Hindlimb muscle (tissue), 1 donor: ENCODE results near the gene KCTD21. TPM values are rescaled to one million over a fixed set of nuclear protein-coding genes. Genes with fewer than 3 reads are reported as not detected.
"Not testable (repeated sequence)": the region's sequence is repeated elsewhere in the genome, so short reads cannot be mapped to it uniquely, and the experiment has no call there.

ENCODE experiments used
- DNase-seq: peaks from one replicate; pipeline ENCODE4 v3.0.0-alpha.2; 2013
- polyA plus RNA-seq: library from polyadenylated mRNA; unstranded; fragments of 120-200 nt; gene quantifications from one replicate; pipeline ENCODE4 v1.2.1, GENCODE V29; 2013; ENCODE audit not compliant: insufficient read length

Gene KCTD21
- 8.2 TPM for polyA plus RNA-seq

DNA sequence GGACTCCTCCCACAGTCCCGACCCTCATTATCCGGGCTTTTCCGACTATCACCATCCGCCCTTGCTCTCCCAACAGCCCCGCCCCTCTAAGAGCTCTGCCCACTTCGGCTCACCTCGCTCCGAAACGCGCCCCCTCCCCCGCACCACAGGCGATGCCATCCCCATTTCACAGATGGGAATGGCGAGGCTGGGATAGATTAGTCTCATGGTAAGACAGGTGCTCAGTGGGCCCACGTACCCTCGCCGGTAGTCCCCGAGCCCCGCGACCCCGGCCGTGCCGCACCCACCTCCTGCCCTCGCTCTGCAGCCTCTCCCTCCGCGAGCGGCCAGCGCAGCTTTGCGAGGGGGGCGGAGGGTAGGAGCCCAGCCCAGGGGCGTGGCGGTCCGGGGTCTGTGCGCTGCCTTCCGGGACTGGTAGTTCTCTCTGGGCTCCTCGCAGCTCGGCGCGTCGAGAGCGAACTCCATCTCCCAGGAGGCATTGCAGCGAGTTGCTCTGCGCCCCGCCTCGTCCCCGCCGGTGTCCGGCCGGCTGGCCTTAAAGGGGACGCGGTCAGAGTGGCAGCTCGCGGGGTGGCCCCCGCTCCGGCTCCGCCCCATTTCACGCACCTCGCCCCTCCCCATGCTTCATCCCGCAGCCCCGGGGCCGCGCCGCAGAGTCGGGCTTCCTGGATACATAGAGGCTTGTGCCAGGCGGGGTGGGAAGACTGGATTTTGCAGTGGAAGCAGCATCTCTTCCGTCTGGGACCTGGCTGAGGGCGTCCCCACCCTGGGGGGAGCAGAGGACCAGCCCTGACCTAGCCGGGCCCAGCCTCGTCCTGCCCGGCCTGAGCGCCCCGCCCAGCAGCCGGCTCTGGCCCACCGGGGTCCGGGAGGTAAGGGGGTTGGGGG, at the start of gene KCTD21, which contains the start of gene USP35:
Gene KCTD21 (minus strand): TSS at position 341 of the 888 bp plus-strand sequence. CDS start 14,072 bp downstream, outside the sequence.
Gene USP35 (plus strand): TSS at position 634 of the 888 bp plus-strand sequence. CDS start 7,327 bp downstream, outside the sequence.
- peak; percentile 98 for DNase-seq

- no peak for DNase-seq
These were observed 49.0 kb upstream of the KCTD21 start for GRCh38 chr11:78237293-78238046.

DNA sequence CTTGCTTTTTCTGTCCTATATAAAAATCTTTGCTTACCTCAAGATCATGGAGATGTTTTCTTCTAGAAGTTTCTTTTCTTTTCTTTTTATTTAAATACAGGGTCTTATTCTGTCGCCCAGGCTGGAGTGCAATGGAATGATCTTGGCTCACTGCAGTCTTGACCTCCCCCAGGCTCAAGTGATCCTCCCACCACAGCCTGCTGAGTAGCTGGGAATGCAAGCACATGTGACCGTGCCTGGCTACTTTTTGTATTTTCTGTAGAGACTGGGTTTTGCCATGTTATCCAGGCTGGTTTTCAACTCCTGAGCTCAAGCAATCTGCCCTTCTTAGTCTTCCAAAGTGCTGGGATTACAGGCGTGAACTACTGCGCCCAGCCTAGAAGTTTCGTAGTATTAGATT, 45.6 kb upstream of the KCTD21 start:
- no peak for DNase-seq

DNA sequence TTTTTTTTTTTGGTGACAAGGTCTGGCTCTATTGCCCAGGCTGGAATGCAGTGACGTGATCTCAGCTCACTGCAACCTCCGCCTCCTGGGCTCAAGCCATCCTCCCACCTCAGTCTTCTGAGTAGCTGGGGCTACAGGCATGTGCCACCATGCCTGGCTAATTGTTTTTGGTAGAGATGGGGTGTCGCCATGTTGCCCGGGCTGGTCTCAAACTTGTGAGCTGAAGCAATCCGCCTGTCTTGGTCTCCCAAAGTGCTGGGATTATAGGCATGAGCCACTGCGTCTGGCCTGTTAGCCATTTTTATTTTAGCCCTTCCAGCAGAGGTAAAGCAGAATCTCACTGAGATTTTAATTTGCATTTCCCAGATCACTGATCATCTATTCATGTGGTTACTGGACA, 44.6 kb upstream of the KCTD21 start:
- not testable (repeated sequence) for DNase-seq

DNA sequence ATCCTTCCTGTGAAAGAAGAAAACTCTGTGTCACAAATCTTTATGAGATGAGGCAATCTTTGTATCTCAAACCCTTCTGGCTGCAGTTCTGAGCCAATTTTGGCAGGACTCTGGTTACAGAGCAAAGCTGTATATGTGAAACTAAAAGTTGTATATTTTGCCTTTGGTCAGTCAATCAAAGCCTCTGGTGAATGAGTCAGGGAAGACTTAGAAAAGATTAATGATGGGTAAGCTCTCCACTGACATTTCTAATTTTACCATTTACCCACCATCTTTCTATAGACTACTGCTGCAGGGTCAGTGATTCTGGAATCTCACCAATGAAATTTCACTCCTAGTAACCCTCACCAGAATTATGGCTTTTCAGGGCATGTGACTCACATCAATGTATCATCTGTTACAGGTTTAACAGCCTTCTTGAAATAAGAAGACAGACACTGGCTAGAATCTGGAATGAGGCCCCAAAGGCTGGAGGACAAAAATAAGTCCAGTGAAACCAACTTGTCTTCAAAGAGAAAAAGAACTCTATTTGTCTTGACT, 43.6 kb upstream of the KCTD21 start:
- DNase-seq, result no peak

DNA sequence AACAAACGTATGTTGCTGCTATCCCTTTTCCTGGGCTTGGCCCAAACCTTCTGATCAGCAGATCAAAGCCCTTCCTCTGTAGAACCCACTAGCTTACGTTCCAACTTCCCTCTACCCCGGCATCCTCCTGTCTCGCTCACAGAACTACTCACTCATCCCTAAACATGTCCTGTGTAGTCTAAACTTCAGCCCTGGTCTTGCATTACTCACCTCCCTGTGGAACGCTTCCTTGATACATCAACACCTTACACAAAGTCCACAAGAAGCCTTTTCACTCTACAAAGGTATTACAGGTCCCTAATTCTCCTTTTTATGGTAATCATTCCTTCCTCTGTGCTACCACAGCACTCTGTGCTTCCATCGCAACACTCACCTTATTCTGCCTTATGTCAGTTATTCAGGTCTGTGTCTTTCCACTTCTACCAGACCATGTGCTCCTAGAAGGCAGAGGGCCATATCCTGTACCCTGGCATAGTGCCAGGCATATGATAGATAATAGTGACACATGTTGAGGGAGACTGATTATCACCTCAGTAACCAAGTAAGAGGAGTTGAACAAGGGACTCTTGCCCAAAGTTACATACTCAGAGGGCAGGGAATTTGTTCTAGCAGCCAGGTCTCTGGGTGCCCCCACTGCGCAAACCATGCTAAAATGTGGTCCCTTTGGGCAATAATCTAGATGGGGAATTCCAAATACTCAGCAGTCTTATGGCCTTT, 41.9 kb upstream of the KCTD21 start:
- no peak for DNase-seq

GRCh38 chr11:78229106-78229505, 40.7 kb upstream of the KCTD21 start:
- DNase-seq, result no peak

GRCh38 chr11:78228467-78228866, 40.0 kb upstream of the KCTD21 start:
- DNase-seq, result peak; percentile 46

DNA sequence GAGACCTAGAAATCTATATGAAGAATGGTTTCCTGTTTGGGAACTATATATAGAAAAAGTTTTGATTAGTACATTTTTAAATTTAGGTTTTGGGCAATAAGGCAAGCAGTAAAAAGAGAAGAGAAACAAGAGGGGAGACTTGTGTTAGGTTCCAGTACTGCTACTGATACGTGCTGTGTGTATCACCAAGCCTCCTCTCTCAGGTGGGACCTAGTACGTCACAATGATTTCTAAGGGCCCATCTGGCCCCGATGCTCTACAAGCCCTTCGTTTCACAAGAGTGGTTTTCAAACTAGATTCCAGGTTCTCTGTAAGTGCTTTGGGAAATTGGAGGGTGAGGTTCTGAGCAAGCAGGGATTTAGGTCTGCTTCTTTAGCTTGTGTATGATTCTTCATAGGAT, 39.5 kb upstream of the KCTD21 start:
- DNase-seq, result no peak

- DNase-seq, result no peak
These were observed 38.6 kb upstream of the KCTD21 start for GRCh38 chr11:78226684-78227680.

DNA sequence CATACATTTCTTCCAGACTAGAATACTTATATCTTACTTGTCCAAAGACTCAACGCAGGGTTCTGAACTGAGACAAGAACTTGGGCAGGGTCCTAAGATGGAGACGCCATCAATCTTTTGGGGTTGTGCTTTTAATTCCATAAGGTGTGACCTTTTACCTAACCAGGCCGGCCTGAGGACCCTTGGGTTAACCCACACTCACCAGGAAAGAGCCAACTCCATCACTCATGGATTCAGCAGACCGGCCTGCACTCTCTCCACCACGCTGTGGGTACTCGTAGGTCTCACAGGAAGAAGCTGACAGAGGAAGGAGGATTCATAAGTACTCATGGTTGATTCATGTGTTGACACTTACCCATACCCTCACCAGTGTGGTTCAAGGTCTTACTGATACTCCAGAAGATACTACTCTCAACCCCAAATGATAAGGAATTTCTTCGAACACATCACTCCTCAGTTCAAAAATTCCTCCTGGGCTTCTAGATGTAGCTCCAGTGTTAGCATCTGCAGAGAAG, 36.5 kb upstream of the KCTD21 start:
- DNase-seq, result no peak

- no peak for DNase-seq
These were observed 36.1 kb upstream of the KCTD21 start for GRCh38 chr11:78224506-78224905.

GRCh38 chr11:78223320-78223954, 35.0 kb upstream of the KCTD21 start:
- no peak for DNase-seq

DNA sequence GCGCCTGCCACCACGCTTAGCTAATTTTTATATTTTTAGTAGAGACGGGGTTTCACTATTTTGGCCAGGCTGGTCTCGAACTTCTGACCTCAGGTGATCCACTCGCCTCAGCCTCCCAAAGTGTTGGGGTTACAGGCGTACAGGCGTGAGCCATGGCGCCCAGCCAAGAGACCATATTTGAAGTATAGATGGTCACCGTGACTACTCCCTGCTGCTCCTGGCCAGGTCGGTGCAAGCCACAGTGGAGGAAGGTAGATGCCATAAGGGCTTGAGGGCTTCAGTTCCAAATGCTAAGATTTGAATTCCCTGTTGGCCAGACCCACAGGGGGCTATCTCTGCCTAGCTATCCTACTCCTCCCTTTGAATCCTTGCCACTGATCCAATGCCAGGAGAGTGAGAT, 34.3 kb upstream of the KCTD21 start:
- DNase-seq, result not testable (repeated sequence)

DNA sequence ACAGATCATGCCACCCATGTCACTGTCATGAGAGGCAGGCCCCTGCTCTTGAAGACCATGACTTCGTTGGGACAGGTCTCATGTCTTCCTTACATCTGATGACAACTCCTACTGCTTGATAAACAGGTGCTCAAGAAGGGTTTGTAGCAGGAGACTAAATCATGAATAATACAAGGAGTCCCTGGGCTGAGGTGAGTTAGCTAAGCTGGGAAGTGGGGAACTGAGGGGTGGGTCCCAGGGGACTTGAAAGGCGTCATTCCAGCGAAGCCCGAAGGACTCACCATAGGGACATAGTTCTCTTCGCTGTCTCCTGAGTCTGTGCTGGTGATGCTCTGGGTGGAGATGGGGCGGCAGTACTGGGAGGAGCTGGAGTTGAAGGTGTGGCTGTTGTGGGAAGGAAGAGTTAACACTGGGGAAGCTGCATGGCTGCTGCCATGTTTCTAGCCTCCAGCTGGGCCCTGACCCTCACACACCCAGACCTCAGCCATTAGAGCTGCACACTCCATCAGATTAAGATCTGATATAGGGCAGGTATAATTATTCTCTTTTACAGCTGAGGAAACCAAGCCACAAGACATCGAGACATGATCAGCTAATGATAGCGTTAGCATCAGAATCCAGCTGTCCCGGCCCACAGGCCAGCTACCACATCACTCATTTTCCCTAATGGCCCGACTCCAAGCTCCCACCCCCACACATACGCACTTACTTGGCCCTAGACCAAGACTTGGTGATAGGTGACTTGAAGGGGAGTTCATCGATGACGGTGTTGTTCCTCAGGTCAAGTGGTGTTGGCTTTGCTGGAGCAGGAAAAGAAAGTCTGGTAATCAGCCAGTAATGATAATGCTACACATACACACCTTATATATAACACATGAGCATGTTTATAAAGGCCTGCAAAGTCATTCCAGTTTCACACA, 33.2 kb upstream of the KCTD21 start:
- no peak for DNase-seq

DNA sequence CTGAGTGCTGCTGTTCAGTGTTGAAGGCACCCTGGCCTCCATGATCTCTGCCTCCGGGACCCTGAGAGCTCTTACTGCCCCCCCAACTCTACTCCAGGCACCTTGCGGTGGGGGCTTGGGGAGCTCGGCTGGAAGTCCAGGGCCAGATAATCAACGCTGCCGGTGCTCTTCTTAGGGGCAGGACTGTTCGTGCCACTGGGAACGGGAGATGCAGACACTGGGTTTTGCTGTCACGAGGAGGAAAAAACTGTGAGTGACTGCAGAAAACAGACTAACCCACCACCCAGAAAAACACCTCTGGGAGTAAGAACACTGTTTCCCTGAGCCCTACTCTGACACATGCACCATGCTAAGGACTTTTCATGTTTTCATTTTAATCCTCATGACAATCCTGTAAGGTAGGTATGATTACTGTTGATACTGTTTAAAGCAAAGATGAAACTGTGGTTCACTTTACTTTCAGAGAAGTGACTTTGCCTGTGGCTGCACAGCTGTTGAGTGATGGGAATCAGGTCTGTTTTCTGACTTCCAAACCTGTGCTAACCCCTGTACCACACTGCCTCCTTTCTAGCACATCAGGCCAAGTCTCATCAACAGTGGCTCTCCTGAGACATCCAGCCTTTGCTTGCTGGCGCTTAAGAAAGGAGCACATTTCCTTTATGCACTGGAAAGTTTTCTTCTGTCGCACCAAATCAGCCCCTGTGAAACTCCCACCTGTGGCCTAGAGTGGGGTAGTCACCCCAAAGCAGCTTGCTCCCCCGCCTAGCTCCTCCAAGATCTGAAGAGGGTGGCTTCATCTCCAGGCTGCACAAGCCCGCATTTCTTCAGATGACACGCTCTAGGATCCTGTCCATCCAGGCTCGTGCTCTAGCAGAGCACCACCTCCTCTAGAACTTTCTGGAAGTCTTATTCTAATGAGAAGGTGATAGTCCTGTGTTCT, 32.1 kb upstream of the KCTD21 start:
- no peak for DNase-seq

DNA sequence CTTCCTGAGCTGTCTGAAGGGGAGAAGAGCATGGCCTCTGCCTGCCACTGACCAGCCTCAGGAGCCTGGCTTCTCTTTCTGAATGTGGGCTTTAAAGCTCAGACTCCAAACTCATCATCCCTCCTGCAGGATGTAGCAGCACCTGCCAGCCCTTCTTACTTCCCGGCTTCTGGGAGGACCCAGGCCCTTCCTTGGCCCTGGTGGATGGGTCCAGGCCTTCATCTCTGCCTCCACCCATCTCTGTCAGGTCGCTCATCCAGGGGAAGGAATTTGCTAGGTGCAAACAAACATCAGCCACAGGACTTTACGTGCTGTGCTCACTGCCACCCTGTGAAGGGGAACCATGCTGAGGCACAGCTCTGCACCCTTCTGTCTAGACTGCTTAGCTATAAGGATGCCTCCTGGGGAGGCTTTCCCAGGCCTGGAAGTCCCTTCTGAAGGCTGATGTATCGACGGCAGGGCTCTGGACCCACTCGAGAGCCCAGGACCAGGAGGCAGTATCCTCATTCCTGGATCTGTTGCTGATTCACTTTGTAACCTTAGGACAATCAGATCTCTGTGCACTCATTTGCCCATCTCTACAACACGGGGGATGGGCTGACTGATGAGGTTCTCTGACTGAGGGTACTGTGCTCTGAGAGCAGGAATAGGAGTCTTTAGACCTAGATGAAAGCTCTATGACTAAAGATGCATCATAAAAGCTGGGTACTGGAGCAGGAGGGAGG, 31.2 kb upstream of the KCTD21 start:
- no peak for DNase-seq
